ENCODE data around the gene CNOT4.
"Not testable (repeated sequence)": the region's sequence is repeated elsewhere in the genome, so short reads cannot be mapped to it uniquely, and the experiment has no call there.

Gene CNOT4

GRCh38 chr7:135512135-135512887 lies 2.4 kb upstream of the CNOT4 start:
- peak; percentile 93 for DNase-seq (ENCODE audit: low spot score)

GRCh38 chr7:135510592-135511183 lies 786 bp upstream of the CNOT4 start:
- DNase-seq (ENCODE audit: low spot score): peak; percentile 75

- peak; percentile 85 for DNase-seq (ENCODE audit: low spot score)
Observed at GRCh38 chr7:135509589-135509838, 388 bp downstream of the CNOT4 start.

- DNase-seq (ENCODE audit: low spot score): peak; percentile 84
Observed at GRCh38 chr7:135508883-135509588, 866 bp downstream of the CNOT4 start.

GRCh38 chr7:135501402-135501801 lies 8.5 kb downstream of the CNOT4 start:
- DNase-seq (ENCODE audit: low spot score): peak; percentile 75

GRCh38 chr7:135499818-135500217 lies 10.1 kb downstream of the CNOT4 start:
- DNase-seq (ENCODE audit: low spot score): no peak

- not testable (repeated sequence) for DNase-seq (ENCODE audit: low spot score)
Observed at GRCh38 chr7:135497161-135497560, 12.7 kb downstream of the CNOT4 start.

GRCh38 chr7:135493362-135493761 lies 16.5 kb downstream of the CNOT4 start:
- DNase-seq (ENCODE audit: low spot score): no peak

GRCh38 chr7:135492151-135492550 lies 17.8 kb downstream of the CNOT4 start:
- no peak for DNase-seq (ENCODE audit: low spot score)

GRCh38 chr7:135490783-135491182 lies 19.1 kb downstream of the CNOT4 start:
- DNase-seq (ENCODE audit: low spot score): peak; percentile 29

- no peak for DNase-seq (ENCODE audit: low spot score)
Observed at GRCh38 chr7:135489791-135490190, 20.1 kb downstream of the CNOT4 start.

GRCh38 chr7:135486261-135486920 lies 23.5 kb downstream of the CNOT4 start:
- no peak for DNase-seq (ENCODE audit: low spot score)

GRCh38 chr7:135481598-135481979 lies 28.3 kb downstream of the CNOT4 start:
- no peak for DNase-seq (ENCODE audit: low spot score)

GRCh38 chr7:135480966-135481597 lies 28.8 kb downstream of the CNOT4 start:
- no peak for DNase-seq (ENCODE audit: low spot score)

GRCh38 chr7:135475521-135475920 lies 34.4 kb downstream of the CNOT4 start:
- no peak for DNase-seq (ENCODE audit: low spot score)

GRCh38 chr7:135469705-135470104 lies 40.2 kb downstream of the CNOT4 start:
- DNase-seq (ENCODE audit: low spot score): not testable (repeated sequence)

GRCh38 chr7:135467207-135467711 lies 42.6 kb downstream of the CNOT4 start:
- peak; percentile 14 for DNase-seq (ENCODE audit: low spot score)

- no peak for DNase-seq (ENCODE audit: low spot score)
Observed at GRCh38 chr7:135466442-135467206, 43.3 kb downstream of the CNOT4 start.

GRCh38 chr7:135463908-135464307 lies 46.0 kb downstream of the CNOT4 start:
- DNase-seq (ENCODE audit: low spot score): no peak

- DNase-seq (ENCODE audit: low spot score): no peak
Observed at GRCh38 chr7:135459951-135460567, 49.8 kb downstream of the CNOT4 start.

- no peak for DNase-seq (ENCODE audit: low spot score)
Observed at GRCh38 chr7:135459076-135459475, 50.8 kb downstream of the CNOT4 start.

Data from RKO (cell line).